NB4 (cell line): ENCODE results near the gene PGLYRP4.

Experiments used
- DNase-seq: peaks from one replicate; pipeline ENCODE4 v3.0.0; 2010; ENCODE audit warnings: low read depth
- H3K4me3 ChIP-seq: one replicate; pipeline ENCODE4 v1.5.1; 2011; ENCODE audit warnings: mild to moderate bottlenecking, low read depth, low read length, moderate library complexity
- MYC ChIP-seq: IDR thresholded peaks from 2 replicates; pipeline ENCODE4 v1.6.1; 2011; ENCODE audit warnings: low read depth, low read length
- POLR2A ChIP-seq: IDR thresholded peaks from 2 replicates; pipeline ENCODE4 v1.6.1; 2011; ENCODE audit warnings: mild to moderate bottlenecking; ENCODE audit not compliant: insufficient read length; ENCODE audit errors: extremely low read depth
- TF ChIP-seq, protein P1 (sequence below): IDR thresholded peaks from 2 replicates; pipeline ENCODE4 v1.6.1; 2011; ENCODE audit warnings: low read depth, low read length
- TF ChIP-seq, protein P2 (sequence below): IDR thresholded peaks from one replicate; pipeline ENCODE4 v1.5.1; 2012; ENCODE audit warnings: low read depth, low read length

Gene PGLYRP4

DNA sequence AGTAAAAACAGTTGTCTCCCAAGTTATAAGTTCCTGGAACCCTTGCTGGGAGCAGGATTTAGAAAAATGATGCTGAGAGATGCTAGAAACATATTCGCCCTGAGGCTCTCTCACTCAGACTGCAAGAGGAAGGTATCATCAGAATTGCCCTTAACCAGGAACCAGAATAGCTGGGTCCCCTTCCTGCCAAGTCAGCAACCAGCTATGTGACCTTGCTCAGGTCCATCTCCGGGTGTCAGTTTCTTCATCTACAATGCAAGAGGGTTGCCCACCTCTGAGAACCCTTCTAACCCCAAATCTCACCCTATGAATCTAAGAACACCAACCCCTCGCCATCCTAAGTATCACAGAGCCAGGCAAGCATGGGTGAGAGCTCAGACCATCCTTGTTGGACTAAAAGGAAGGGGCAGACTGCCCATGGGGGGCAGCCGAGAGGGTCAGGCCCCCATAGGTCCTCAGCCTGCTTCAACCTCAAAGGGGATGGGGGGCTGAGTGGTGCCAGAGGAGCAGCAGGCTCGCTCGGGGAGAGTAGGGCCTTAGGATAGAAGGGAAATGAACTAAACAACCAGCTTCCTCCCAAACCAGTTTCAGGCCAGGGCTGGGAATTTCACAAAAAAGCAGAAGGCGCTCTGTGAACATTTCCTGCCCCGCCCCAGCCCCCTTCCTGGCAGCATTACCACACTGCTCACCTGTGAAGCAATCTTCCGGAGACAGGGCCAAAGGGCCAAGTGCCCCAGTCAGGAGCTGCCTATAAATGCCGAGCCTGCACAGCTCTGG, 8.6 kb upstream of the PGLYRP4 start:
- no peak for TF ChIP-seq MYC
- no peak for TF ChIP-seq POLR2A
- TF ChIP-seq, protein P1, sequence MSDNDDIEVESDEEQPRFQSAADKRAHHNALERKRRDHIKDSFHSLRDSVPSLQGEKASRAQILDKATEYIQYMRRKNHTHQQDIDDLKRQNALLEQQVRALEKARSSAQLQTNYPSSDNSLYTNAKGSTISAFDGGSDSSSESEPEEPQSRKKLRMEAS, result no peak
- TF ChIP-seq, protein P2, sequence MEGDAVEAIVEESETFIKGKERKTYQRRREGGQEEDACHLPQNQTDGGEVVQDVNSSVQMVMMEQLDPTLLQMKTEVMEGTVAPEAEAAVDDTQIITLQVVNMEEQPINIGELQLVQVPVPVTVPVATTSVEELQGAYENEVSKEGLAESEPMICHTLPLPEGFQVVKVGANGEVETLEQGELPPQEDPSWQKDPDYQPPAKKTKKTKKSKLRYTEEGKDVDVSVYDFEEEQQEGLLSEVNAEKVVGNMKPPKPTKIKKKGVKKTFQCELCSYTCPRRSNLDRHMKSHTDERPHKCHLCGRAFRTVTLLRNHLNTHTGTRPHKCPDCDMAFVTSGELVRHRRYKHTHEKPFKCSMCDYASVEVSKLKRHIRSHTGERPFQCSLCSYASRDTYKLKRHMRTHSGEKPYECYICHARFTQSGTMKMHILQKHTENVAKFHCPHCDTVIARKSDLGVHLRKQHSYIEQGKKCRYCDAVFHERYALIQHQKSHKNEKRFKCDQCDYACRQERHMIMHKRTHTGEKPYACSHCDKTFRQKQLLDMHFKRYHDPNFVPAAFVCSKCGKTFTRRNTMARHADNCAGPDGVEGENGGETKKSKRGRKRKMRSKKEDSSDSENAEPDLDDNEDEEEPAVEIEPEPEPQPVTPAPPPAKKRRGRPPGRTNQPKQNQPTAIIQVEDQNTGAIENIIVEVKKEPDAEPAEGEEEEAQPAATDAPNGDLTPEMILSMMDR, result no peak
- no peak overlapping the region for H3K4me3 ChIP-seq
- peak; percentile 76 for DNase-seq

DNA sequence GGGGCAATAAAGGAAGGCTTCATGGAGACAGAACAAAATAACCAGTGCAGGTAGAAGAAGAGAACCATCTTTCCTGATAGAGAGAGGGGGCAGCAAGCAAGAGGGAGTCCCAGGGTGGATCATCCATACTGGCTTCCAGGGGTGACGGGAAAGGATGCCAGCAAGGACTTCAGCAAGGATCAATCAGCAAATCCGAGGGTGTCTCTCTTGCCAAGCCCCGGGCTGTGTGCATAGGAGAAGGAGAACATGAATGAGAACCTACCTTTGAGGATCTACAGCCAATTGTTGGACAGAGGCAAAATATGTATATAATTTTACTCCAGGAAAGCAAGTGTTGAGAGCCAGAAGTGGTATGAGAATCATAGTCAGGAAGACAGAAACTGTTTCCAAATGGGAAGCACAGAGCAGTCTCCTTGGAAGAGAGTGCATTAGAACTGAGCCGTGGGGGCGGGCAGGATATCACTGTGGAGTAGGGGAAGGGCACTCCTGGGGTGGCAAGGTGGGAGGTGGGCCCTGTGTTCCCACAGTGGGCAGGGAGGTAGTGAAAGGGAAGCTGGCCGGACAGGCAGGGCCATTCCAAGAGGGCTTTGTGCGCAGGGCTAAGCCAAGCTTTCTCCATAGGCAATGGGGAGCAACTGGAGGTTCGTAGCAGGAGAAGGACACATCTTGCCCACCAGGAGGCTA, 7.9 kb upstream of the PGLYRP4 start:
- no peak for DNase-seq
- TF ChIP-seq MYC (no peak), POLR2A (no peak)
- TF ChIP-seq, protein P2, result no peak
- TF ChIP-seq, protein P1, result no peak
- no peak overlapping the region for H3K4me3 ChIP-seq

DNA sequence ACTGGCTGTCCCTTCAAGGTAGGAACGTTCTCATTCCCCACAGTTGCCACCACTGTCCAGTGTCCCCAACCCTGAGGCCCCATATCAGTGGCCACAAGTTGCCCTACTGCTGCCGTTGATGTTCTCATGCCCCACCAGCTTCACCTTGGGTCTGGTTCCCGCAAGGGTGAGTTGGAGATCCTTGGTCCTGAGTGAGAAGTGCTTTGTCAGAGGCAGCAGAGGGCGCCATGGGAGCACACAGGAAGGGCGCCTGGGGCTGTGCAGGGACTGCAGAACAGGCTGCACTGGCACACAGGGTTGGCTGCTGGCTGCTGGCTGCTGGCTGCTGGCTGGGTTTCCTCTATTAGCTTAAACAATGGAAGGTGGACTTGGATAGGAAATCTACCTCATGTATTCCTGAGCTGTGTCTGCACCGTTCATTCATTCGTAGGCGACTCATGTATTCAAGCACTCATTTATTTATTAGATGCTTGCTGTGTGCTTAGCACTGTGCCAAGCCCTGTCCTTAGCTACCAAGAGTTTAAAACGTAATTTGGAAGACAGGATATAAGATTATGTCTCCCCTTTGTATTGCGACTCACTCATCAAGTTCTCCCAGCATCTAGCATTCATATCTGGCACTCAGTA, 6.9 kb upstream of the PGLYRP4 start:
- peak; percentile 88 for DNase-seq
- TF ChIP-seq POLR2A, result no peak
- TF ChIP-seq, protein P2, result peak; percentile 67
- TF ChIP-seq, protein P1, result 0 out of 2 replicates have a peak, but pooled peaks have one; percentile 20
- H3K4me3 ChIP-seq, result no peak overlapping the region

DNA sequence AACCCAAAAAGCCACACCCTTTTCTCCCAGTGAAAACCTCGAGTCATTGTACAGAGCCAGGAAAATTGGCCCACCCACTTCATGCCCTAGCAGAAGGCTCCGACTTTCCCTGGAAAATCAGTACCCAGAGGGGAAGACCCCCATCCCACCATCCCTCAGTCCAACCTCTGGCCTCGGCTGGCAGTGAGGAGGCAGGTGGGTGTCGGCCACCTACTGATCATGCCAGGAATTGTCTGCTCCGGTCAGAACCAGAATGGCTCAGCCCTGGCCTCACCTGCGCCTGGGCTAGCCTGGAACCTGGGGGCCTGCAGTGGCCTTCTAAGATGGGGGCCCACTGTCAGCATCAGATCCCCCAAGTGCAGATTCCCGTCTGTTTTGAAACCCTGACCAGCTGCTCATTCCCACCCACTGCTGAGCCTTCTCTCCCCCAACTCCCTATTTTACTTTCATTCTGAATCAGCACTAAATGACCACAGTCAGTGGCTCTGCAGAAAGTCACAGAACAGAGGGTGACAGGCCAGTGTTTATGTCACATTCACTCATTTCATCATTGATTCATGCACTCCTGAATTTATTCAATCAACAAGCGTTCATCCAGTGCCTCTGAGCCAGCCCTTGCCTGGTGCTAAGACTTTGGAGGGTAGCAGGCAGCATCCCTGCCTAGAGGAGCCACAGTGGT, 6.0 kb upstream of the PGLYRP4 start:
- H3K4me3 ChIP-seq, result no peak overlapping the region
- DNase-seq, result no peak
- TF ChIP-seq, protein P2, result no peak
- TF ChIP-seq POLR2A (no peak), MYC (no peak)
- TF ChIP-seq, protein P1, result no peak

DNA sequence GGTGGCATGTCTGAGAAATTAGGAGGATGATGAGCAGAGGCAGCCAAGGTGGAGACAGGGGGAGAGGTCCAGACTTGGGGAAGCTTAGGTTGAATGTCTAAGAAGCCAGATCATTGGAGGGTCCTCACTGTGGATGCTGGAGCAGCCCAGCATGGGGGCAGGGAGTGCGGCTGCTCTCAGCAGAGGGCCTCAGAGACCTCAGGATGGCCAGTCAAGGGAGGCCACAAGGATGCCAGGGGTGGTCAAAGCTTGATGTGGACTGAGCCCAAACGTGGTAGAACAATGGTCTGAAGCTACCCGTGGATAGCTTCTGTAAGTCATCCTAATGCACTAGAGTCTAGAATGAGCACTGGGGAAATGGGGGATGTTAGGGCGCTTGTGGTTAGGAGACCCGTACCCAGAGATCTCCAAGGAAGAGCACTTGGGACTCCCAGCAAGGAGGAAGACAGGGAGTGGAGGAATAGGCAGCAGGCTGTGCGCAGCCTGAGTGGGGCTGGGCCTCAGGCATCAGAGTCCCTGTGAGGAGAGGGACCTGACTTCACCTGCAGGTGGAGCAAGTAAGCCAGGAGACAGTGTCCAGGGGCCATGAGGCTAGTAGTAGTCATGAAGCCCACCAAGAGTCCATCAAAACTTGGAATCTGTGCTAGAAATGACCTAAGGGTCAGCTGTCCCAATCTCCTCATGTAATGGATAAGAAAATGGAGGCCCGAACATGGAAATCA, 4.7 kb upstream of the PGLYRP4 start:
- TF ChIP-seq, protein P2, result peak; percentile 57
- TF ChIP-seq, protein P1, result no peak
- no peak overlapping the region for H3K4me3 ChIP-seq
- peak; percentile 39 for DNase-seq
